ENCODE results near the gene EXD3.

EXD3 gene

GRCh38 chr9:137447722-137448601 lies 25.0 kb upstream of the EXD3 start:
- no peak for DNase-seq (ENCODE audit: low spot score)

GRCh38 chr9:137446851-137447471 lies 24.0 kb upstream of the EXD3 start:
- DNase-seq (ENCODE audit: low spot score), result no peak

GRCh38 chr9:137445930-137446431 lies 23.0 kb upstream of the EXD3 start:
- DNase-seq (ENCODE audit: low spot score), result no peak

- peak; percentile 84 for DNase-seq (ENCODE audit: low spot score)
These were observed 22.4 kb upstream of the EXD3 start for GRCh38 chr9:137445275-137445807.

- no peak for DNase-seq (ENCODE audit: low spot score)
These were observed 21.3 kb upstream of the EXD3 start for GRCh38 chr9:137444106-137444790.

GRCh38 chr9:137441935-137442321 lies 19.0 kb upstream of the EXD3 start:
- no peak for DNase-seq (ENCODE audit: low spot score)

- peak; percentile 98 for DNase-seq (ENCODE audit: low spot score)
These were observed 18.4 kb upstream of the EXD3 start, which contains the start of gene ENTPD8 for GRCh38 chr9:137441289-137441934. Gene ENTPD8 (minus strand): TSS chr9:137441357. CDS start chr9:137438285, 3,072 bp downstream.

- DNase-seq (ENCODE audit: low spot score), result no peak
These were observed 16.3 kb upstream of the EXD3 start for GRCh38 chr9:137439158-137439714.

- no peak for DNase-seq (ENCODE audit: low spot score)
These were observed 15.7 kb upstream of the EXD3 start for GRCh38 chr9:137438591-137439157.

GRCh38 chr9:137437691-137438590 lies 15.0 kb upstream of the EXD3 start:
- DNase-seq (ENCODE audit: low spot score), result no peak

GRCh38 chr9:137436761-137437600 lies 14.0 kb upstream of the EXD3 start:
- no peak for DNase-seq (ENCODE audit: low spot score)

GRCh38 chr9:137435980-137436760 lies 13.2 kb upstream of the EXD3 start:
- DNase-seq (ENCODE audit: low spot score), result no peak

- DNase-seq (ENCODE audit: low spot score), result no peak
These were observed 12.5 kb upstream of the EXD3 start for GRCh38 chr9:137435381-137435891.

- no peak for DNase-seq (ENCODE audit: low spot score)
These were observed 11.8 kb upstream of the EXD3 start for GRCh38 chr9:137434498-137435380.

GRCh38 chr9:137433916-137434431 lies 11.0 kb upstream of the EXD3 start:
- no peak for DNase-seq (ENCODE audit: low spot score)

- no peak for DNase-seq (ENCODE audit: low spot score)
These were observed 10.5 kb upstream of the EXD3 start for GRCh38 chr9:137433349-137433915.

Measured in HuH-7 (cell line).